HG02798 (cell line): ENCODE data around the gene PRKN.

ENCODE experiments used
- ATAC-seq: cut with Tn5 transposase; IDR thresholded peaks from one replicate; pipeline ENCODE4 v1.9.1; 2021; ENCODE audit warnings: mild to moderate bottlenecking; ENCODE audit not compliant: unreplicated experiment, poor library complexity

The PRKN gene

GRCh38 chr6:161668665-161669064 is 1058.9 kb downstream of the PRKN start:
- ATAC-seq: no peak

- no peak for ATAC-seq
Measured at GRCh38 chr6:161667957-161668356, 1059.6 kb downstream of the PRKN start.

GRCh38 chr6:161663682-161664081 is 1063.9 kb downstream of the PRKN start:
- no peak for ATAC-seq

GRCh38 chr6:161660666-161661571 is 1066.6 kb downstream of the PRKN start:
- ATAC-seq: no peak

GRCh38 chr6:161658211-161658610 is 1069.4 kb downstream of the PRKN start:
- ATAC-seq: no peak

GRCh38 chr6:161654209-161654608 is 1073.4 kb downstream of the PRKN start:
- ATAC-seq: no peak

GRCh38 chr6:161651949-161652348 is 1075.6 kb downstream of the PRKN start:
- no peak for ATAC-seq

- ATAC-seq: no peak
Measured at GRCh38 chr6:161649841-161650240, 1077.7 kb downstream of the PRKN start.

- ATAC-seq: no peak
Measured at GRCh38 chr6:161649068-161649467, 1078.5 kb downstream of the PRKN start.

- no peak for ATAC-seq
Measured at GRCh38 chr6:161647234-161647633, 1080.3 kb downstream of the PRKN start.

- no peak for ATAC-seq
Measured at GRCh38 chr6:161644521-161644920, 1083.0 kb downstream of the PRKN start.

GRCh38 chr6:161641175-161641574 is 1086.4 kb downstream of the PRKN start:
- ATAC-seq: no peak

- ATAC-seq: no peak
Measured at GRCh38 chr6:161639772-161640171, 1087.8 kb downstream of the PRKN start.

- ATAC-seq: no peak
Measured at GRCh38 chr6:161637658-161638057, 1089.9 kb downstream of the PRKN start.

GRCh38 chr6:161636882-161637430 is 1090.6 kb downstream of the PRKN start:
- ATAC-seq: no peak

- ATAC-seq: no peak
Measured at GRCh38 chr6:161635975-161636374, 1091.6 kb downstream of the PRKN start.

- ATAC-seq: no peak
Measured at GRCh38 chr6:161634916-161635315, 1092.7 kb downstream of the PRKN start.

GRCh38 chr6:161631676-161632194 is 1095.8 kb downstream of the PRKN start:
- no peak for ATAC-seq

GRCh38 chr6:161630674-161631073 is 1096.9 kb downstream of the PRKN start:
- ATAC-seq: no peak

GRCh38 chr6:161626132-161626676 is 1101.4 kb downstream of the PRKN start:
- ATAC-seq: no peak

- ATAC-seq: no peak
Measured at GRCh38 chr6:161624111-161624510, 1103.5 kb downstream of the PRKN start.
